Neural cell (in vitro differentiated cells): ENCODE measurements around the gene FAR2. TPM values are rescaled to one million over a fixed set of nuclear protein-coding genes. Genes with fewer than 3 reads are reported as not detected.

ENCODE experiments used
- H2AFZ ChIP-seq: fragments of 200-600, 300-800 bp; sonication (generic), shearing (Covaris generic); 2 replicates; pipeline ENCODE4 v1.6.0; 2014; ENCODE audit warnings: low read depth, mild to moderate bottlenecking, antibody characterized with exemption, low read length, moderate library complexity
- H3F3A ChIP-seq: fragments of 200-600 bp; shearing (Covaris generic); 2 replicates; pipeline ENCODE4 v1.6.1; 2016; ENCODE audit warnings: mild to moderate bottlenecking, moderate library complexity, mixed read lengths, antibody characterized with exemption, low read length; ENCODE audit not compliant: insufficient read depth, poor library complexity, severe bottlenecking
- H3K27ac ChIP-seq: fragments of 200-600, 300-800 bp; sonication (generic), shearing (Covaris generic); 2 replicates; pipeline ENCODE4 v1.5.1; 2014; ENCODE audit warnings: mild to moderate bottlenecking, low read length, moderate library complexity
- H3K27me3 ChIP-seq: fragments of 300-800, 200-600 bp; sonication (generic), shearing (Covaris generic); 2 replicates; pipeline ENCODE4 v1.6.0; 2014; ENCODE audit warnings: mild to moderate bottlenecking, low read depth, low read length, moderate library complexity; ENCODE audit not compliant: insufficient read depth
- H3K36me3 ChIP-seq: fragments of 300-800, 200-600 bp; sonication (generic), shearing (Covaris generic); 2 replicates; pipeline ENCODE4 v1.5.1; 2014; ENCODE audit warnings: mild to moderate bottlenecking, antibody characterized with exemption, low read length, moderate library complexity; ENCODE audit not compliant: insufficient read depth
- H3K4me2 ChIP-seq: fragments of 300-800, 200-600 bp; sonication (generic), shearing (Covaris generic); 2 replicates; pipeline ENCODE4 v1.6.0; 2014; ENCODE audit warnings: mild to moderate bottlenecking, low read length
- H3K4me3 ChIP-seq: fragments of 300-800, 200-600 bp; sonication (generic), shearing (Covaris generic); 2 replicates; pipeline ENCODE4 v1.5.1; 2014; ENCODE audit warnings: mild to moderate bottlenecking, low read length, moderate library complexity
- H3K79me2 ChIP-seq: fragments of 200-600 bp; shearing (Covaris generic); replicated peaks from 2 replicates; pipeline ENCODE4 v1.6.0; 2014; ENCODE audit warnings: mild to moderate bottlenecking, low read length, moderate library complexity; ENCODE audit not compliant: insufficient read depth
- H3K9ac ChIP-seq: fragments of 300-800, 200-600 bp; sonication (generic), shearing (Covaris generic); 2 replicates; pipeline ENCODE4 v1.6.1; 2016; ENCODE audit warnings: mild to moderate bottlenecking, low read length, mixed read lengths
- H3K9me2 ChIP-seq: fragments of 200-600 bp; shearing (Covaris generic); 2 replicates; pipeline ENCODE4 v1.6.1; 2016; ENCODE audit warnings: mild to moderate bottlenecking, low read length, mixed read lengths; ENCODE audit not compliant: insufficient read depth
- H3K9me3 ChIP-seq: fragments of 200-600, 300-800 bp; sonication (generic), shearing (Covaris generic); 2 replicates; pipeline ENCODE4 v1.6.1; 2016; ENCODE audit warnings: mild to moderate bottlenecking, mixed run types, low read length, moderate library complexity, mixed read lengths
- H4K20me1 ChIP-seq: fragments of 200-600 bp; shearing (Covaris generic); 2 replicates; pipeline ENCODE4 v1.6.1; 2016; ENCODE audit warnings: mild to moderate bottlenecking, mixed run types; ENCODE audit not compliant: insufficient read depth
- CTCF ChIP-seq: fragments of 450-650 bp; IDR thresholded peaks from 2 replicates; pipeline ENCODE4 v1.5.1; 2014; ENCODE audit warnings: antibody characterized with exemption, mild to moderate bottlenecking, moderate library complexity; ENCODE audit not compliant: poor library complexity, severe bottlenecking
- EP300 ChIP-seq: fragments of 450-650 bp; conservative IDR thresholded peaks from 2 replicates; pipeline ENCODE4 v1.6.1; 2014; ENCODE audit warnings: antibody characterized with exemption, mild to moderate bottlenecking, moderate library complexity; ENCODE audit not compliant: poor library complexity, severe bottlenecking
- EZH2 ChIP-seq: fragments of 200-600, 300-800 bp; shearing (Covaris generic), sonication (generic); IDR thresholded peaks from 2 replicates; pipeline ENCODE4 v1.6.1; 2014; ENCODE audit warnings: antibody characterized with exemption, low read length, borderline replicate concordance, mild to moderate bottlenecking; ENCODE audit not compliant: insufficient read depth, poor library complexity, severe bottlenecking
- MXI1 ChIP-seq: fragments of 450-650 bp; conservative IDR thresholded peaks from 2 replicates; pipeline ENCODE4 v1.6.1; 2014; ENCODE audit warnings: antibody characterized with exemption, mild to moderate bottlenecking; ENCODE audit not compliant: poor library complexity, severe bottlenecking
- POLR2AphosphoS5 ChIP-seq: IDR thresholded peaks from 2 replicates; pipeline ENCODE4 v1.6.1; 2012
- RAD21 ChIP-seq: fragments of 450-650 bp; conservative IDR thresholded peaks from 2 replicates; pipeline ENCODE4 v1.6.1; 2014; ENCODE audit warnings: antibody characterized with exemption, mild to moderate bottlenecking, moderate library complexity
- REST ChIP-seq: IDR thresholded peaks from 2 replicates; pipeline ENCODE4 v1.6.1; 2012; ENCODE audit warnings: borderline replicate concordance
- SMC3 ChIP-seq: fragments of 450-650 bp; conservative IDR thresholded peaks from 2 replicates; pipeline ENCODE4 v1.6.1; 2014; ENCODE audit warnings: antibody characterized with exemption, mild to moderate bottlenecking, moderate library complexity; ENCODE audit not compliant: poor library complexity
- TAF1 ChIP-seq: IDR thresholded peaks from 2 replicates; pipeline ENCODE4 v1.6.1; 2012; ENCODE audit warnings: low read depth
- polyA plus RNA-seq: library from polyadenylated mRNA; depleted of rRNA; stranded (reverse); fragments of >200 nt; gene quantifications from 2 replicates; pipeline ENCODE4 v1.2.3, GENCODE V29; 2014

FAR2 gene
- polyA plus RNA-seq, 1 donor from 2014 or later = 0.99 TPM

GRCh38 chr12:29350080-29350479 lies 201.0 kb downstream of the FAR2 start:
- Histone ChIP-seq H3F3A (no peaks in the 10 kb centered on the region), H3K4me3 (no peak overlapping the region), H4K20me1 (no peaks in the 10 kb centered on the region), H3K4me2 (no peak overlapping the region), H3K79me2 (no peaks in the 10 kb centered on the region), H3K9ac (no peak overlapping the region), H2AFZ (no peak overlapping the region), H3K9me3 (no peaks in the 10 kb centered on the region), H3K36me3 (peaks cover 12% of the 10 kb centered on the region), H3K27me3 (no peaks in the 10 kb centered on the region), H3K27ac (no peak overlapping the region), H3K9me2 (no peaks in the 10 kb centered on the region)
- TF ChIP-seq TAF1 = no peak
- no peak for TF ChIP-seq SMC3
- no peak for TF ChIP-seq RAD21
- no peak for TF ChIP-seq EZH2
- no peak for TF ChIP-seq EP300
- TF ChIP-seq CTCF = no peak
- no peak for TF ChIP-seq REST
- TF ChIP-seq MXI1 = no peak
- TF ChIP-seq POLR2AphosphoS5 = no peak

- Histone ChIP-seq H3K27me3 (no peaks in the 10 kb centered on the region), H3K4me2 (no peak overlapping the region), H3F3A (no peaks in the 10 kb centered on the region), H3K36me3 (no peaks in the 10 kb centered on the region), H2AFZ (no peak overlapping the region), H3K27ac (no peak overlapping the region), H3K9me2 (no peaks in the 10 kb centered on the region), H3K9me3 (no peaks in the 10 kb centered on the region), H4K20me1 (no peaks in the 10 kb centered on the region), H3K9ac (no peak overlapping the region), H3K79me2 (no peaks in the 10 kb centered on the region), H3K4me3 (no peak overlapping the region)
- TF ChIP-seq TAF1 (no peak), CTCF (no peak), SMC3 (no peak), EZH2 (no peak), REST (no peak), MXI1 (no peak), POLR2AphosphoS5 (no peak), RAD21 (no peak)
Measured at GRCh38 chr12:29354954-29355353, 205.9 kb downstream of the FAR2 start.
